Activated CD4-positive, alpha-beta memory T cell treated with anti-CD3 and anti-CD28 coated beads for 36 hours (primary cell): ENCODE data around the gene DDC. TPM values are rescaled to one million over a fixed set of nuclear protein-coding genes. Genes with fewer than 3 reads are reported as not detected.
"Not testable (repeated sequence)": the region's sequence is repeated elsewhere in the genome, so short reads cannot be mapped to it uniquely, and the experiment has no call there.

Experiments used
- CTCF ChIA-PET: fragments of 350-600 bp; sonication (Branson Sonifier 250); formaldehyde crosslinking; loops from one replicate; lab custom pipeline; 2021; ENCODE audit warnings: antibody characterized with exemption, inconsistent platforms; lab: Charles Lee
- POLR2A ChIA-PET: fragments of 350-600 bp; sonication (Branson Sonifier 250); formaldehyde crosslinking; loops from one replicate; lab custom pipeline; 2021; ENCODE audit warnings: antibody characterized with exemption; lab: Charles Lee
- DNase-seq: peaks from one replicate; pipeline ENCODE4 v3.0.0-alpha.2; 2020
- H3K27ac Mint-ChIP-seq: one replicate; pipeline ENCODE4 v1.8.0; 2021; ENCODE audit warnings: mixed read lengths
- H3K27me3 Mint-ChIP-seq: one replicate; pipeline ENCODE4 v1.8.0; 2021; ENCODE audit warnings: mixed read lengths
- H3K36me3 Mint-ChIP-seq: one replicate; pipeline ENCODE4 v1.8.0; 2021; ENCODE audit warnings: mixed read lengths
- H3K4me1 Mint-ChIP-seq: one replicate; pipeline ENCODE4 v1.8.0; 2021; ENCODE audit warnings: low read depth, mixed read lengths
- H3K4me3 Mint-ChIP-seq: one replicate; pipeline ENCODE4 v1.8.0; 2021; ENCODE audit warnings: mild to moderate bottlenecking, mixed read lengths
- H3K9me3 Mint-ChIP-seq: one replicate; pipeline ENCODE4 v1.8.0; 2021; ENCODE audit warnings: mixed read lengths
- intact Hi-C: fragments of 100-400 bp; cut with micrococcal nuclease; formaldehyde crosslinking; loops from one replicate; pipeline ENCODE4 v1.15.1; 2023
- total RNA-seq, 2 experiments: library from RNA; stranded (reverse); gene quantifications; one replicate each; pipeline ENCODE4 v1.2.3, GENCODE V29; 2021

DDC gene
- total RNA-seq, 2 experiments from 2014 or later, result not detected

DNA sequence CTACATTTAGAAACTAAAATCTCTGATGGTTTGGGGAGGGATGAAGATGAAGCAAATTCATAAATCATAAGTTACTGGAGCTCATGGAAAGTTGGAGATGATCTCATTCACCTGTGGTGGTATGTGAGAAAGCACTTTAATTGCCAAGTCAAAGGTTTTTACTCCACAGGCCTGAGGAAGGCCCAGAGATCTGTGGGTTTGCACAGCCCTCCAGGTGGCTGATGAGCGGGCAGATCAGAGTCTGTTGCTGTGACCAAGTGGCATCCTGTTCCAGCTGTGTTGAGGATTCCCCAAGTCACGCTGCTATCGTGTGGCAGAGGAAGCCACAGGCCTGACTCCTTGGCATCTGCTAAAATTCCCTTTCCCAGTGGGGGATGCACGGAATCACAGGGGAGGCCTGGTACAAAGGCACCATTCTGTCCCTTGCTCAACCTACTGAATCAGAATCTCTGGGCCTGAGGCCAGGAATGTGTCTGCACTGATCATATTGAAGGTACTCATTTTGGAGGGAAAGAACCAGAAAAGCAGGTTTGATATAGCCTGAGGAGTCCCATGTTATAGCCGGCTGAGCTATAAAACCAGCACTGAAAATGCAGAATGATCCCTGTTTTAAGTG lies 19.7 kb upstream of the DDC start:
- no peak for DNase-seq
- H3K27me3 Mint-ChIP-seq, result peaks cover 9% of the 10 kb centered on the region
- POLR2A ChIA-PET, result no interaction called here
- intact Hi-C loops, result no loop called here
- H3K4me1 Mint-ChIP-seq, result no peaks in the 10 kb centered on the region
- H3K4me3 Mint-ChIP-seq, result no peak overlapping the region
- no peak overlapping the region for H3K27ac Mint-ChIP-seq
- CTCF ChIA-PET, result no interaction called here
- no peaks in the 10 kb centered on the region for H3K36me3 Mint-ChIP-seq
- H3K9me3 Mint-ChIP-seq, result peaks cover 23% of the 10 kb centered on the region

DNA sequence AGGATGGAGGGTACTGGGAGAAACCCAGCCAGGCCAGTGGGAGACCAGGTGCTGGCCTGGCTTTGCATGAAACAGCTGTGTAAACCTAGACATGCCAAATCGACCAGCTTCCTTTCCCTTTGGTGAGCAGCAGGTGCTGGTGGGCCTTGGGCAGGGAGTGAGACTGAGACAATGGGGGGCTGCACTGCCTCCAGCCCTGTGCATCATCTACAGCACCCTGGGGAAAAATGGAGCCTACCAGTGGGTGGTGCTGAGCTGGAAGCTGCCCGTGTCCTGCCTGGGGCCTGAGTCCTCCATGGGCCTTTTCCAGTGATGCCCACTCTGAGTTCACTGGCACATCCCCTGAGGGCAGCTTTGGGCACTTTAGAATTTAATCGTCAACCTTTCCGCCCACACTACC lies 19.2 kb upstream of the DDC start:
- Mint-ChIP-seq H3K36me3 (no peaks in the 10 kb centered on the region), H3K27me3 (peaks cover 9% of the 10 kb centered on the region), H3K4me1 (no peaks in the 10 kb centered on the region), H3K27ac (no peak overlapping the region), H3K9me3 (peaks cover 23% of the 10 kb centered on the region), H3K4me3 (no peak overlapping the region)
- no peak for DNase-seq
- POLR2A ChIA-PET, result no interaction called here
- intact Hi-C loops, result no loop called here
- CTCF ChIA-PET, result no interaction called here

DNA sequence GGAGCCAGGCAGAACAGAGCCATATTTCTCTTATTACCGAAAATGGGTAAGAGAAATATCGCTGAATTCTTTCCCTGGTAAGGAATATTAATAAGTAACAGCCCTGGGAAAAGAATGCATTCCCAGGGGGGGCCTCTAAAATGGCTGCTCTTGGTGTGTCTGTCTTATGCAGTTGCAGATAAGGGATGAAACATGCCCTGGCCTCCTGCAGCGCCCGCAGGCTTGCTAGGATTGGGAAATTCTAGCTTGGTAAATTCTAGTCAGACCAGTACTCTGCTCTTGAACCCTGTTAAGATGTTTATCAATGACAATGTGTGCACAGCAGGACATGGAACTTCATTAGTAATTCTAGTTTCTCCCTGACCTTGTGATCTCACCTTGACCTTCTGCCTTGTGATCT lies 18.1 kb upstream of the DDC start:
- H3K27ac Mint-ChIP-seq, CTCF ChIA-PET, H3K27me3 Mint-ChIP-seq, H3K36me3 Mint-ChIP-seq, H3K4me1 Mint-ChIP-seq, intact Hi-C loops, DNase-seq, POLR2A ChIA-PET, H3K4me3 Mint-ChIP-seq: not testable (repeated sequence)
- peaks cover 23% of the 10 kb centered on the region for H3K9me3 Mint-ChIP-seq

DNA sequence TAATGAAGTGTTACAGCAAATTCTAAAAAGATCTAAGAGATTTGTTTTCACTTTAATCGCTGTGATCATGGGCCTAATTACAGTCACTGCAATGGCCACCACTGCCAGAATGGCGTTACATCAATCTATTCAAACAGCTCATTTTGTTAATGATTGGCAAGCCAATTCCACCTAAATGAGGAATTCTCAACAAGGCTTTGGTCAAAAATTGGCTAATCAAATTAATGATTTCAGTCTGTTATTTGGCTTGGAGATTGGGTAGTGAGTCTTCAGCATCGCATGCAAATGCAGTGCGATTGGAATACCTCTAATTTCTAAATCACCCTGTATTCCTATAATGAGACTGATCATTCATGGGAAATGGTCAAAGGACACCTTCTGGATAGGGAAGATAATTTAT lies 17.1 kb upstream of the DDC start:
- H3K27me3 Mint-ChIP-seq, POLR2A ChIA-PET, H3K4me1 Mint-ChIP-seq, H3K4me3 Mint-ChIP-seq, DNase-seq, intact Hi-C loops, H3K27ac Mint-ChIP-seq, H3K36me3 Mint-ChIP-seq, CTCF ChIA-PET: not testable (repeated sequence)
- H3K9me3 Mint-ChIP-seq, result peaks cover 30% of the 10 kb centered on the region

DNA sequence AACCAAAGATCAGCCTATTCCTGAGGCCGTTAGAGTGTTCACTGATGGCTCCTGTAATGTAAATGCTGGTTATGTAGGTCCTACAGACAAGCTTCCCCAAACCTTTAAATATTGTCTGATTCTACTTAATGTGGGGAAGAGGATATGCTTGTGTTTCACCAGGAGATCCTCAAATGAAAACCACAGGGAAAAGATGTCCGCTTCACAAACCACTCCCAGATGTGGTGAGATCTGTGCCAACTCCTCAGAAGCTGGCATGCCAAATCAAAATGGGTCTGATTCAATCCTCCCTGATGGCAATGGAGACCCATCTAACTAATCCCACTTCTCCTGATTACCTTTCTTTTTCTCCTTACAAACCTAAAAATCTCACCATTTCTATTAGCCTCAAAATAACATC lies 15.5 kb upstream of the DDC start:
- H3K27ac Mint-ChIP-seq, H3K4me1 Mint-ChIP-seq, H3K4me3 Mint-ChIP-seq, H3K27me3 Mint-ChIP-seq, CTCF ChIA-PET, intact Hi-C loops, DNase-seq, H3K36me3 Mint-ChIP-seq, POLR2A ChIA-PET: not testable (repeated sequence)
- peaks cover 37% of the 10 kb centered on the region for H3K9me3 Mint-ChIP-seq

DNA sequence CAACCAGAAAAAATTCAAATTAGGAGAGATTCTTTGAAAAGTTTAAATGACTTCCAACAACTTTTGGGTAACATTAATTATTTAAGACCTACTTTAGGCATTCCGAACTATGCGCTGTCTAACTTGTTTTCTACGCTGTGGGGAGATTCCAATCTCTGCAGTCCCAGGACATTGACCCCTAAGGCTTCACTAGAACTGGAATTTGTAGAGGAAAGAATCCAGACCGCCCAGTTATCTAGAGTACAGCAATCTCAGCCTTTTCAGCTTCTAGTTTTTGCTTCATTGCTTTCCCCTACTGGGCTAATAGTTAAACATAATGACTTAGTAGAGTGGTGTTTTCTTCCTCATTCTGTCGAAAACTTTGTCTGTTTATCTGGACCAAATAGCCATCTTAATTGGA lies 14.9 kb upstream of the DDC start:
- H3K4me1 Mint-ChIP-seq, result no peaks in the 10 kb centered on the region
- no peak for DNase-seq
- H3K36me3 Mint-ChIP-seq, result peaks cover 2% of the 10 kb centered on the region
- H3K27ac Mint-ChIP-seq, result no peak overlapping the region
- peaks cover 5% of the 10 kb centered on the region for H3K27me3 Mint-ChIP-seq
- no peak overlapping the region for H3K4me3 Mint-ChIP-seq
- H3K9me3 Mint-ChIP-seq, result peaks cover 37% of the 10 kb centered on the region
- POLR2A ChIA-PET, result no interaction called here
- CTCF ChIA-PET, result no interaction called here
- intact Hi-C loops, result no loop called here

DNA sequence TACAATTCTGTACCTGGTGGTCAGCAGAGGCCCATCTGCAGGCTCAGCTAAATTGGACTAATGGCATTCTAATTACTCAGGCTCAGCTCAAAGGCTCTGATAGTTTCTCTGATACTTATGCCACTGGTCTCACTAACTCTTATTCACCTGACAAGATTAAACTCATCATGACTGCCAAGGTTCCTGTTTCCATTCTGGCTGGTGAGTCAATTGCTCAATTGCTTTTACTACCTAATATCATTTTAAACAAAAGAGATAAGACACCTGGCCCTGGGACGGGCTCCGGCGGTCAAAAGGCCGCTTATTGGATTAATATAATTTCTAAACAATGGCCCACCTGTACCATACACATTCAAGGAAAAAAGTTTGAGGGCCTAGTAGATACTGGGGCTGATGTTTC lies 12.9 kb upstream of the DDC start:
- DNase-seq, intact Hi-C loops: not testable (repeated sequence)

DNA sequence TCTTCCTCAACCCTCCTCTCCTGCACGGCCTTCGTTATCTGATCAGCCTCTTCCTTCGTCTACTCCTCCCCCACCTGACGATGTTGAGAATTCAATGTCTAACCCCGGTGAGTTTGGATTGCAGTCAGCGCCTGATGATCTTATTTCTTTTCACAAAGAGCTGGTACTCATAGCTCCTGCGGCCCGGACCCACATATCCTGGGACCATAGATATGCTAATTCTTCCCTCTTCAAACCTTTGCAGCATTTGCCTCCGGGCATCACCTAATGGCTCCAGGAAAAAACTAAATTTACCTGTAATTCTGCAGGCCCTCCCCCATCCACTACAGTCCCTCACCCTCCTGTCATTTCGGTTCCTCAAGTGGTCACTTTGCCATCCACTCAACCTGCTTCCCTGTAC lies 12.4 kb upstream of the DDC start:
- CTCF ChIA-PET, result no interaction called here
- H3K36me3 Mint-ChIP-seq, result peaks cover 2% of the 10 kb centered on the region
- no peak for DNase-seq
- no peak overlapping the region for H3K27ac Mint-ChIP-seq
- intact Hi-C loops, result no loop called here
- H3K4me1 Mint-ChIP-seq, result no peaks in the 10 kb centered on the region
- no peak overlapping the region for H3K4me3 Mint-ChIP-seq
- POLR2A ChIA-PET, result no interaction called here
- peaks cover 5% of the 10 kb centered on the region for H3K27me3 Mint-ChIP-seq
- H3K9me3 Mint-ChIP-seq, result peaks cover 18% of the 10 kb centered on the region

More for the DNA sequence above, 12.9 kb upstream of the DDC start:
- H3K36me3 Mint-ChIP-seq, H3K4me3 Mint-ChIP-seq, H3K27ac Mint-ChIP-seq, H3K4me1 Mint-ChIP-seq, POLR2A ChIA-PET, H3K27me3 Mint-ChIP-seq, CTCF ChIA-PET: not testable (repeated sequence)
- H3K9me3 Mint-ChIP-seq, result peaks cover 24% of the 10 kb centered on the region

DNA sequence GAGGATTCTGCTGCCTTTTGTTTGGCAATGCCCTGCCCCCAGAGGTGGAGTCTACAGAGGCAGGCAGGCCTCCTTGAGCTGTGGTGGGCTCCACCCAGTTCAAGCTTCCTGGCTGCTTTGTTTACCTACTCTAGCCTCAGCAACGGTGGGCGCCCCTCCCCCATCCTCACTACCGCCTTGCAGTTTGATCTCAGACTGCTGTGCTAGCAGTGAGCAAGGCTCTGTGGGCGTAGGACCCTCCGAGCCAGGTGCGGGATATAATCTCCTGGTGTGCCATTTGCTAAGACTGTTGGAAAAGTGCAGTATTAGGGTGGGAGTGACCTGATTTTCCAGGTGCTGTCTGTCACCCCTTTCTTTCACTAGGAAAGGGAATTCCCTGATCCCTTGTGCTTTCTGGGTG lies 11.2 kb upstream of the DDC start:
- H3K27me3 Mint-ChIP-seq, intact Hi-C loops, H3K27ac Mint-ChIP-seq, H3K4me3 Mint-ChIP-seq, H3K36me3 Mint-ChIP-seq, CTCF ChIA-PET, DNase-seq, H3K4me1 Mint-ChIP-seq, POLR2A ChIA-PET: not testable (repeated sequence)
- peaks cover 17% of the 10 kb centered on the region for H3K9me3 Mint-ChIP-seq

DNA sequence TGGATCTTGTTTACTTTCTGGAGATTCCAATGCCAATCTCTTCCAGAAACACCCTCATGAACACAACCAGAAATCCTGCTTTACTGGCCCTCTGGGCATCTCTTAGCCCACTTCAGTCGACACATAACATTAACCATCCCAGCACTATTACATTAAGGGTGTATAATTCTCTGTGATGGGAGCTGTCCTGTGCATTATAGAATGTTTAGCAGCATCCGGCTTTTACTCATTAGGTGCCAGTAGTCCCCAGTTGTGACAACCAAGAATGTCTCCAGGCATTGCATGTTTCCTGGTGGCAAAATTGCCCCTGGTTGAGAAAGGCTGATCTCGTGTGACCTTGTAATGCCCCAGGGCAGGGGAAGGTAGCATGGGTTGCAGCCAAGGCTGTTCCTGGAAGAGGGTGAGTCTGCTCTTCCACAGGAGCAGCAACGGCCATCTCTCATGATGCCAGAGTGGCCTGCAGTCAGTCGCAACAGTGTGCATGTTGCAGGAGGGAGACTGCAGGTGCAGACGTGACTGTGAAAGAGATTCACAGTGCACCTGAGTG lies 2.6 kb upstream of the DDC start:
- ChIA-PET CTCF (no interaction called here), POLR2A (no interaction called here)
- no peak overlapping the region for H3K27ac Mint-ChIP-seq
- H3K27me3 Mint-ChIP-seq, result peaks cover 17% of the 10 kb centered on the region
- no peak overlapping the region for H3K4me3 Mint-ChIP-seq
- H3K9me3 Mint-ChIP-seq, result peaks cover 14% of the 10 kb centered on the region
- DNase-seq, result no peak
- intact Hi-C loops, result no loop called here
- no peaks in the 10 kb centered on the region for H3K4me1 Mint-ChIP-seq
- no peaks in the 10 kb centered on the region for H3K36me3 Mint-ChIP-seq

DNA sequence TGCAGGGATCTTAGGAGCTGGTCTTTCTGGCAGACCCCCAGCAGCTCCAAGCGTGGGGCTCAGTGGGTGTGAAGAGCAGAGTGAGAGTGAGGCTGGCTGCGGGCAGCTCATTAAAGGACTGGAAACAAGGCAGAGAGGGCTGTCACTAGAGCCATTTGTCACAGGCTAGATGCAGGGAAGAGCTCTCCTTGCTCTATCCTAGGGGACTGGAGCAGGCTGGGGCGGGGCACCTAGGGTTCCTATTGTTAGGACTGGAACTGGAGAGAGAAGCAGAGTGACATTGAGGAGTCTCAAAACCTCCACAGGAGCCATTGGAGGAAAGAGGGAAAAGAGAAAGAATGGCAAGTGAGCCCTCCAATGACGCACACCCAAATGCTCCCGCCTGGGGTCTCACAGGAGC lies 772 bp upstream of the DDC start:
- DNase-seq, result no peak
- Mint-ChIP-seq H3K27me3 (peaks cover 17% of the 10 kb centered on the region), H3K27ac (no peak overlapping the region), H3K4me1 (no peaks in the 10 kb centered on the region), H3K9me3 (peaks cover 9% of the 10 kb centered on the region), H3K4me3 (no peak overlapping the region), H3K36me3 (no peaks in the 10 kb centered on the region)
- POLR2A ChIA-PET, result no interaction called here
- intact Hi-C loops, result no loop called here
- CTCF ChIA-PET, result no interaction called here

DNA sequence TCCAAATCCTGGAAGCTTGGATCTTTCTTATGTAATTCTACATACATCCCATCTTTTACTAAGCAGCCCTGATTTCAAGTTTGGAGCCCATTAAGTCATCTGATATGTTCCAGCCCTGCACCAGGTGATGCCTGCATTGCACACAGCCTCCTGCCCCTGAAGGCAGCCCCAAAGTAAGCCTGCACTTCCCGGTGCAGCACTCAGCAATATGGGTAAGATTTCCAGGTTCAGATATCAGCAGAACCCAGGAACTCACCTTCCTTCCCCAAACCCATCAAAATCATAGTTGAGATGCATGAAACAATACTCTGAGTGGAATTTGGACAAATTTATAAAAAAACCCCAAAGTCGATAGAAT lies 333 bp upstream of the DDC start:
- Mint-ChIP-seq H3K4me1 (no peaks in the 10 kb centered on the region), H3K27ac (no peak overlapping the region), H3K27me3 (peaks cover 17% of the 10 kb centered on the region), H3K36me3 (no peaks in the 10 kb centered on the region), H3K9me3 (peaks cover 7% of the 10 kb centered on the region), H3K4me3 (no peak overlapping the region)
- ChIA-PET POLR2A (no interaction called here), CTCF (no interaction called here)
- no peak for DNase-seq
- intact Hi-C loops, result no loop called here

DNA sequence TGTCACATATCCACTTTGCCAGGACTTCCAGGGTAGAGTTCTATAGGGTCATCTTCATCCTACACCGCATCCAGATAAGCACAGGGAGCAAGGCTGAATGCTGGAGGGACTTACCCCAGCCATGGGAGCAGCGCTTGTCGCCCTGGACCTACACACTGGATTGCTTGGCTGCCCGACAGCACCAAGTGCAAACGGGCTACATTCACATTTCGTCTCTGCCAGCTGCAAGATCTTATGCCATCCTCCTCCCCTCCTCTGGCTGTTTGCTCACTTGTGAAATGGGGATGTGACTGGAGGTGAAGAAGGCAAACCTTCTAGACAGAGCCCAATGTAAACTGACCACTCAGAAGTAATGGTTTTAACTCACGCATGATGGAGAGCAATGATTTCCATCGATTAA lies 1.0 kb downstream of the DDC start:
- Mint-ChIP-seq H3K27me3 (peaks cover 17% of the 10 kb centered on the region), H3K36me3 (no peaks in the 10 kb centered on the region), H3K9me3 (no peaks in the 10 kb centered on the region), H3K4me3 (no peak overlapping the region), H3K27ac (no peak overlapping the region), H3K4me1 (no peaks in the 10 kb centered on the region)
- ChIA-PET POLR2A (no interaction called here), CTCF (no interaction called here)
- intact Hi-C loops, result no loop called here
- no peak for DNase-seq
